HG02885 (cell line): ENCODE results near the gene RMND5B.

Experiments
- ATAC-seq: cut with Tn5 transposase; IDR thresholded peaks from one replicate; pipeline ENCODE4 v1.9.1; 2021; ENCODE audit warnings: mild to moderate bottlenecking; ENCODE audit not compliant: unreplicated experiment, poor library complexity

Gene RMND5B

DNA sequence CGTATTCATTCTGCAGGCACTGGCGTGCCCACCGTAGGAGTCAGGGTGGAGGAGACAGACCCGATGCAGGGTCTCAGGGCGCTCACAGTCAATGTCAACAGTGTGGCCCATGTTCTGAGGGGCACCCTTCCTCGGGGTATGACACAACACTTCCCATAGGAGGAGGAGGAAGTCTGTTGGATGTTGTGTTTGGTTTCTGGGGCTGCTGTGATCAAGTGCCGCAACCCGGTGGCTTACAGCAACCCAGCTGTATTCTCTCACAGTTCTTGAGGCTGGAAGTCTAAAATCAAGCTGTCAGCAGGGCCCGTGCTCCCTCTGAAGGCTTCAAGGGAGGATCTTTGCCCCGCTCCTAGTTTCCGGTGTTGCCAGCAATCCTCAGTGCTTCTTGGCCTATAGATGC lies 67.9 kb downstream of the RMND5B start:
- no peak for ATAC-seq

DNA sequence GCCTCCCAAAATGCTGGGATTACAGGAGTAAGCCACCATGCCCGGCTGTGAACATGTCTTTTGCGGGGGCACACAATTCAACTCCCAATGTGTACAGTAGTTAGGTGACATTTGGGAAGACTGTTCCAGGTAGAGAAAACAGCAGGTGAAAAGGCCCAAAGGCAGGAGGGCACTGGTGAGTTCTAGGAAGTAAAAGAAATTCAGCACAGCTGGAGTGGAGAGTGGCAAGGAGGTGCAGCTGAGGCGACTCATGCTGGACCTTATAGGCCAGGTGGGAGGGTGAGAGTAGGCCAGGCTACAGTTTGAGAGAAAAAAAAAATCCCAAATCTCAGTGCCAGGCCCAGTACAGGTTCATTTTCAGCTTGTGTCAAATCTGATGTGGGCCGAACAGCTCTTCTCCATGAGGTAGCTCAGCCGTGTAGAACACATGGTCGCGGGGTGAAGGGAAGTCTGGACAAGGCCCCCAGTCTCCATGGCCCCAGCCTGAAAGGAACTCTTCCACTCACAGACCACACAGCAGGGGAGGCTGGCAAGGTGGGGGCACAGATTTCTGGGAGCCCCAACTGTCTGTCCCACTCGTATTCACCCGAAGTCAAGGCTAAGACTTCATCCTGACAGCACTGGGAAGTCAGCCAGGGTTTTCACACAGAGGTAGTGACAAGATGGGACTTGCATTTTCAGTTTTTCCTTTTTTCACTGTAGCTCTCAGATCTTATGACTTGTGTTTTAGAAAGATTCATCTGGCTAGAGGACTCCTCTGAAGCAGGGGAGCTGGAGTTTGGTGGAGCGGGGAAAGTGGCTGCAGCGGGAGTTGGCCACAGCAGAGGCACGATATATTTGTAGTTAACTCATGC lies 69.0 kb downstream of the RMND5B start:
- ATAC-seq = no peak
